ENCODE measurements around the gene MAGOHB. TPM values are rescaled to one million over a fixed set of nuclear protein-coding genes. Genes with fewer than 3 reads are reported as not detected.

The MAGOHB gene
- total RNA-seq, 6 experiments from 2014 or later: 6.6 to 11.8 (median 9.6) TPM

- Histone ChIP-seq H3K4me3 (no peak overlapping the region), H3K36me3 (no peaks in the 10 kb centered on the region), H3K9me3 (no peaks in the 10 kb centered on the region), H3K27me3 (peaks cover 0 to 4% of the 10 kb centered on the region in 2 donors), H3K4me1 (no peaks in the 10 kb centered on the region), H3K27ac (no peak overlapping the region)
- DNase-seq (no peak), ATAC-seq (no peak)
- intact Hi-C loops (cut with DNase I): no loop called here
- no peak for TF ChIP-seq CTCF (IDR thresholded peaks at IDR 0.05)
- no peak for TF ChIP-seq POLR2A (IDR thresholded peaks at IDR 0.05)
- WGBS (ENCODE audit: insufficient coverage, low coverage, low lambda C conversion rate, missing lambda C conversion rate): 76% methylated on average over 3 of the region's 3 CpGs
Observed at GRCh38 chr12:10624605-10625004, 11.2 kb upstream of the MAGOHB start.

GRCh38 chr12:10623131-10623530 is 9.7 kb upstream of the MAGOHB start:
- no peak for ATAC-seq
- intact Hi-C loops (cut with DNase I): no loop called here
- TF ChIP-seq POLR2A (IDR thresholded peaks at IDR 0.05) (no peak), CTCF (IDR thresholded peaks at IDR 0.05) (no peak)
- H3K36me3 ChIP-seq: no peaks in the 10 kb centered on the region
- DNase-seq: no peak
- H3K4me1 ChIP-seq: no peaks in the 10 kb centered on the region
- no peaks in the 10 kb centered on the region for H3K9me3 ChIP-seq
- no peak overlapping the region for H3K4me3 ChIP-seq
- H3K27me3 ChIP-seq: peaks cover 0 to 4% of the 10 kb centered on the region in 2 donors
- no peak overlapping the region for H3K27ac ChIP-seq

GRCh38 chr12:10621278-10621677 is 7.9 kb upstream of the MAGOHB start:
- peaks cover 0 to 4% of the 10 kb centered on the region in 2 donors for H3K27me3 ChIP-seq
- no peak overlapping the region for H3K4me3 ChIP-seq
- H3K9me3 ChIP-seq: no peaks in the 10 kb centered on the region
- H3K4me1 ChIP-seq: no peaks in the 10 kb centered on the region
- 45% methylated on average over 1 of the region's 1 CpG for WGBS (ENCODE audit: insufficient coverage, low coverage, low lambda C conversion rate, missing lambda C conversion rate)
- TF ChIP-seq CTCF (IDR thresholded peaks at IDR 0.05): no peak
- no peak for TF ChIP-seq POLR2A (IDR thresholded peaks at IDR 0.05)
- intact Hi-C loops (cut with DNase I): no loop called here
- no peak for DNase-seq
- no peak overlapping the region for H3K27ac ChIP-seq
- no peak for ATAC-seq
- H3K36me3 ChIP-seq: no peaks in the 10 kb centered on the region

GRCh38 chr12:10620078-10620779 is 6.8 kb upstream of the MAGOHB start:
- Histone ChIP-seq H3K4me1 (no peaks in the 10 kb centered on the region), H3K27ac (no peak overlapping the region), H3K4me3 (no peak overlapping the region), H3K36me3 (no peaks in the 10 kb centered on the region), H3K9me3 (no peaks in the 10 kb centered on the region), H3K27me3 (peaks cover 0 to 4% of the 10 kb centered on the region in 2 donors)
- intact Hi-C loops (cut with DNase I): no loop called here
- TF ChIP-seq CTCF (IDR thresholded peaks at IDR 0.05) (no peak), POLR2A (IDR thresholded peaks at IDR 0.05) (no peak)
- DNase-seq: no peak
- 76% methylated on average over 9 of the region's 10 CpGs for WGBS (ENCODE audit: insufficient coverage, low coverage, low lambda C conversion rate, missing lambda C conversion rate)
- ATAC-seq: no peak
